CD8-positive, alpha-beta memory T cell (primary cell): Measurements from ENCODE around the gene CHKB. TPM values are rescaled to one million over a fixed set of nuclear protein-coding genes. Genes with fewer than 3 reads are reported as not detected.
"Not testable (repeated sequence)": the region's sequence is repeated elsewhere in the genome, so short reads cannot be mapped to it uniquely, and the experiment has no call there.

Source experiments
- CTCF ChIA-PET: fragments of 350-600 bp; sonication (Branson Sonifier 250); formaldehyde crosslinking; loops from one replicate; lab custom pipeline; 2021; ENCODE audit warnings: antibody characterized with exemption; lab: Charles Lee
- POLR2A ChIA-PET: fragments of 350-600 bp; sonication (Branson Sonifier 250); formaldehyde crosslinking; loops from one replicate; lab custom pipeline; 2021; ENCODE audit warnings: antibody characterized with exemption; lab: Charles Lee
- DNase-seq, 5 donors: peaks; one replicate each; pipeline versions ENCODE4 v3.0.0 to v3.0.0-alpha.2; 2020 to 2022; ENCODE audit warnings: mixed read lengths in 1 of 5
- H3K27ac ChIP-seq: one replicate; pipeline ENCODE4 v1.7.0; 2013; ENCODE audit warnings: low read depth, mild to moderate bottlenecking, low read length, moderate library complexity
- H3K27me3 ChIP-seq: 2 replicates; pipeline ENCODE4 v1.7.0; 2013; ENCODE audit warnings: low read length, mild to moderate bottlenecking; ENCODE audit not compliant: insufficient read depth, poor library complexity, severe bottlenecking
- H3K36me3 ChIP-seq: 2 replicates; pipeline ENCODE4 v1.7.0; 2013; ENCODE audit warnings: mild to moderate bottlenecking, low read length, moderate library complexity; ENCODE audit not compliant: insufficient read depth
- H3K4me1 ChIP-seq: 2 replicates; pipeline ENCODE4 v1.7.0; 2013; ENCODE audit warnings: mild to moderate bottlenecking, low read length, moderate library complexity; ENCODE audit not compliant: insufficient read depth
- H3K4me3 ChIP-seq: 2 replicates; pipeline ENCODE4 v1.7.0; 2013; ENCODE audit warnings: mild to moderate bottlenecking, low read length
- H3K9me3 ChIP-seq: 2 replicates; pipeline ENCODE4 v1.7.0; 2013; ENCODE audit warnings: mild to moderate bottlenecking, low read length
- H3K27ac Mint-ChIP-seq, 8 donors: one replicate each; pipeline ENCODE4 v1.8.0; 2020 to 2021; ENCODE audit warnings: mixed read lengths in 8 of 8, mild to moderate bottlenecking in 6 of 8, inconsistent platforms in 3 of 8, moderate library complexity in 3 of 8
- H3K27me3 Mint-ChIP-seq, 2 donors: one replicate each; pipeline ENCODE4 v1.8.0; 2020 to 2021; ENCODE audit warnings: mixed read lengths in 2 of 2, mild to moderate bottlenecking in 1 of 2, moderate library complexity in 1 of 2
- H3K36me3 Mint-ChIP-seq, 3 donors: one replicate each; pipeline ENCODE4 v1.8.0; 2020 to 2021; ENCODE audit warnings: mixed read lengths in 3 of 3, inconsistent platforms in 1 of 3, mild to moderate bottlenecking in 1 of 3
- H3K4me1 Mint-ChIP-seq, 3 donors: one replicate each; pipeline ENCODE4 v1.8.0; 2020 to 2021; ENCODE audit warnings: mixed read lengths in 3 of 3, inconsistent platforms in 1 of 3, mild to moderate bottlenecking in 1 of 3
- H3K4me3 Mint-ChIP-seq, 7 donors: one replicate each; pipeline ENCODE4 v1.8.0; 2020 to 2021; ENCODE audit warnings: mixed read lengths in 7 of 7, mild to moderate bottlenecking in 6 of 7, moderate library complexity in 4 of 7, inconsistent platforms in 2 of 7
- H3K9me3 Mint-ChIP-seq, 5 donors: one replicate each; pipeline ENCODE4 v1.8.0; 2020 to 2022; ENCODE audit warnings: mixed read lengths in 5 of 5, mild to moderate bottlenecking in 3 of 5, moderate library complexity in 2 of 5, inconsistent platforms in 1 of 5
- polyA plus RNA-seq: library from polyadenylated mRNA; unstranded; fragments of 300-500 nt; fragmentation: Illumina TruSeq; gene quantifications from one replicate; pipeline ENCODE4 v1.2.3, GENCODE V29; 2021
- total RNA-seq, 2 experiments: library from RNA; stranded (reverse); gene quantifications; one replicate each; pipeline ENCODE4 v1.2.3, GENCODE V29; 2021

Gene CHKB
- total and polyA plus RNA-seq, 3 experiments from 2014 or later = 33.3 to 76.1 (median 72.1) TPM

DNA sequence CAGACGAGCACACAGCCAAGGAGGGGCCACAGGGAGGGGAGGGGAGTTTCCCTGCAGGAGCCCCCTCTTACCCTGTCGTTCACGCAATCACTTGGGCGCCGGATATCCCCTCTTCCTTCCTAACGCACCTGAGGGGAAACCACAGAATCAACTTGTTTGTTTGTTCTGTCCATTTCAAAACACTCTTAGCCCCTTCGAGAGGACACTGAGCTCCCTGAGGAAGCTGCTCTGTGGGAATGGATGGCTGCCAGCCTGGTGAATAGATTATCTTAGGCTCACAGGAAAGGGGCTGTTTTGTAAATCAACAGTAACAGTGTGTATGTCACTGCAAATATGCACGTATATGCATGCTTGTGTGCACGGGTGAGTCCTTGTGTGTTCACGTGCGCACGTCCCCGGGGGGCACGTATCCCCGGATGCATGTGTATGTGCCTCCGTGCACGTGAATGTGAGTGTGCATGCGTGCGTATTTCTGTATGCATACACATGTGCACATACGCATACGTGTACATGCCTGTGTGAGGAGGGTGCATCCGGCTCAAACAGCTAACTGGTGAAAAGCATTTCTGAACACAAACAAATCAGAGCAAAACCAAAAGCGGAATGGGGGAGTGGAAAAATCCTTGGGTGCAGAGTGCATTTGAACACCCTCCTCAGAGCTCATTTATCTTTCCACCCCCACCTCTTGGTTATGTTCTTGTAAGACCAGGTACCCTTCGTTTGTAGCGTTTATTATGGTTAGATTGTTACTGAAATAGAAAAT is 38.1 kb upstream of the CHKB start:
- CTCF ChIA-PET = interaction anchor here (0.7 to 4.9 kb wide), 39 partner anchors 8 to 430 kb away, joined by 3 to 73 read pairs (median 4); partner anchors contain the start of genes CHKB, HDAC10, LMF2 and NCAPH2
- Histone ChIP-seq H3K4me1 (peaks cover 35% of the 10 kb centered on the region), H3K9me3 (no peaks in the 10 kb centered on the region), H3K27me3 (no peaks in the 10 kb centered on the region), H3K4me3 (peak overlapping the region; percentile 70), H3K36me3 (no peaks in the 10 kb centered on the region), H3K27ac (peak overlapping the region; percentile 76)
- H3K27ac Mint-ChIP-seq = peak overlapping the region; percentile 90 to 99 (median 98)
- H3K9me3 Mint-ChIP-seq = no peaks in the 10 kb centered on the region
- peaks cover 0 to 2% of the 10 kb centered on the region in 2 donors for H3K27me3 Mint-ChIP-seq
- DNase-seq = peak; percentile 80 to 95 (median 90)
- peaks cover 31 to 41% (median 31%) of the 10 kb centered on the region in 3 donors for H3K4me1 Mint-ChIP-seq
- peaks cover 0 to 13% (median 2%) of the 10 kb centered on the region in 3 donors for H3K36me3 Mint-ChIP-seq
- peak overlapping the region; percentile 87 to 92 (median 90) for H3K4me3 Mint-ChIP-seq
- POLR2A ChIA-PET = interaction anchor here (0.6 to 2.3 kb wide), 16 partner anchors 13 to 252 kb away, joined by 3 to 33 read pairs (median 4); partner anchors contain the start of genes CHKB, KLHDC7B, LMF2 and NCAPH2

GRCh38 chr22:50614296-50614695 is 31.6 kb upstream of the CHKB start:
- H3K4me3 ChIP-seq, H3K27ac ChIP-seq, H3K36me3 ChIP-seq, H3K36me3 Mint-ChIP-seq, H3K4me3 Mint-ChIP-seq, H3K4me1 Mint-ChIP-seq, DNase-seq, H3K4me1 ChIP-seq, CTCF ChIA-PET, H3K9me3 ChIP-seq, POLR2A ChIA-PET, H3K27ac Mint-ChIP-seq, H3K9me3 Mint-ChIP-seq, H3K27me3 ChIP-seq: not testable (repeated sequence)
- peaks cover 8 to 21% of the 10 kb centered on the region in 2 donors for H3K27me3 Mint-ChIP-seq

- no peaks in the 10 kb centered on the region for H3K27me3 ChIP-seq
- no peak overlapping the region for H3K4me3 ChIP-seq
- H3K4me1 Mint-ChIP-seq = peaks cover 2 to 6% (median 4%) of the 10 kb centered on the region in 3 donors
- POLR2A ChIA-PET = no interaction called here
- no peaks in the 10 kb centered on the region for H3K9me3 Mint-ChIP-seq
- CTCF ChIA-PET = interaction anchor here (1.7 to 2.2 kb wide), 2 partner anchors 8 to 88 kb away, joined by 5 to 6 read pairs; partner anchors contain the start of gene SCO2
- peaks cover 10 to 22% of the 10 kb centered on the region in 2 donors for H3K27me3 Mint-ChIP-seq
- no peaks in the 10 kb centered on the region for H3K36me3 ChIP-seq
- no peak overlapping the region for H3K27ac Mint-ChIP-seq
- DNase-seq = no peak
- H3K4me3 Mint-ChIP-seq = no peak overlapping the region
- H3K4me1 ChIP-seq = no peaks in the 10 kb centered on the region
- no peak overlapping the region for H3K27ac ChIP-seq
- no peaks in the 10 kb centered on the region for H3K36me3 Mint-ChIP-seq
- no peaks in the 10 kb centered on the region for H3K9me3 ChIP-seq
These were observed 30.8 kb upstream of the CHKB start for GRCh38 chr22:50613291-50613981.

DNA sequence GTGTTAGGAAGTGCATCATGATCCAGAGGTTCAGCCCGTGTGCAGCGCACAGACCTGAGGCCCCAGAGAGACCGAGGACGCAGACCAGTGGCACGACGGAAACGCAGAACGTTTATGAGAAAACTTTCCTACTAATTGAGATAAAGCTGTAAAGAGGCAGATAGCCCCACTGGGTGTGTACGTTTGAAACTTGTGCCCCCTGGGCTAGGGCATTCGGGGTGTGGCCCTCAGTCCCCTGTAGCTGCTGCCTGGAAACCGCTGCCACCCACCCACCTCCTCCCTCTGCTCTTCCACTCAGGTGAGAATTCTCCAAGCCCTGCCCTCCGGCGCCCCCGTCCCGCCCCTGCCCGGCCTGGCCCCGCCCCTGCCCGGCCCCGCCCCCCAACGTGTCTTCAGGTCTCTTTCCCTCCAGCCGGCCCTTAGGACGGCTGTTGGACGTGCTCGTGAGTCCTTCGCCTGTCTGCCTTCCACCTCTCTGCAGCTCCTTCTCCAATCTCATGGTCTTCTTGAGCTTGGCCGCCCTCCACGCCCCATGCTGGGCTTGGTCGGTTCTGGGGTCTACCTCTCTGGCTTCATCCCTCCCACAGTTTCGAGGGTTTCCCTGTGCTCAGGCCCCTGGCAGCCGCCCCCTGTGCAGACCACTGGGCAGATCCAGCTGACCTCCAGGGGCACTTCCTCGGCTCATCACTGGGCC is 30.0 kb upstream of the CHKB start:
- no peaks in the 10 kb centered on the region for H3K9me3 Mint-ChIP-seq
- no peaks in the 10 kb centered on the region for H3K9me3 ChIP-seq
- H3K36me3 ChIP-seq = no peaks in the 10 kb centered on the region
- no peak for DNase-seq
- H3K4me3 ChIP-seq = no peak overlapping the region
- H3K27ac ChIP-seq = no peak overlapping the region
- peaks cover 12 to 26% of the 10 kb centered on the region in 2 donors for H3K27me3 Mint-ChIP-seq
- peaks cover 2 to 6% (median 4%) of the 10 kb centered on the region in 3 donors for H3K4me1 Mint-ChIP-seq
- CTCF ChIA-PET = interaction anchor here (0.7 to 2.2 kb wide), 3 partner anchors 9 to 87 kb away, joined by 3 to 6 read pairs (median 5); partner anchors contain the start of genes SCO2 and SYCE3
- H3K27ac Mint-ChIP-seq = no peak overlapping the region
- no peak overlapping the region for H3K4me3 Mint-ChIP-seq
- H3K27me3 ChIP-seq = no peaks in the 10 kb centered on the region
- POLR2A ChIA-PET = no interaction called here
- H3K4me1 ChIP-seq = no peaks in the 10 kb centered on the region
- H3K36me3 Mint-ChIP-seq = no peaks in the 10 kb centered on the region

DNA sequence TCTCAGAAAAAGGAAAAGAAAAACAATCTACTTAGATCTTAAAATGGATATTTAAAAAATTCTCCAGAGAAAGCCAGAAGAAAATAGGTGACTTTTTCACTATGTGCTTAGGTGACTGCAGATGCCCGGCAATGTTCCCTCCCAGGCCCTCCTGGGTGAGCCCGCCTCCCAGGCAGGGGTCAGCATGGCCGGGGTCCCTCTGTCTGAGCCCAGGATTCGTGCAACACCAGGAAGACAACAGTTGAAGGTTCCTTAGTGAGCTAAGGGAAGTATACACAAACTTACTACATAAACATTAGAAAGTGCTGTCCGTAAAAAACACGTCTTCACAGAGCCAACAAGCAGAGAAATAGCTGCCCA is 29.5 kb upstream of the CHKB start:
- H3K9me3 Mint-ChIP-seq = no peaks in the 10 kb centered on the region
- POLR2A ChIA-PET = no interaction called here

GRCh38 chr22:50611341-50612060 is 28.9 kb upstream of the CHKB start:
- no peak overlapping the region for H3K27ac ChIP-seq
- no peaks in the 10 kb centered on the region for H3K9me3 Mint-ChIP-seq
- CTCF ChIA-PET = interaction anchor here (2.2 kb wide), 1 partner anchor 10 kb away, joined by 6 read pairs; no protein-coding TSS in a partner anchor
- DNase-seq = no peak
- no peaks in the 10 kb centered on the region for H3K36me3 Mint-ChIP-seq
- POLR2A ChIA-PET = no interaction called here
- no peak overlapping the region for H3K4me3 ChIP-seq
- no peaks in the 10 kb centered on the region for H3K27me3 ChIP-seq
- no peaks in the 10 kb centered on the region for H3K4me1 ChIP-seq
- H3K36me3 ChIP-seq = no peaks in the 10 kb centered on the region
- peaks cover 2 to 6% (median 4%) of the 10 kb centered on the region in 3 donors for H3K4me1 Mint-ChIP-seq
- peaks cover 17 to 34% of the 10 kb centered on the region in 2 donors for H3K27me3 Mint-ChIP-seq
- no peaks in the 10 kb centered on the region for H3K9me3 ChIP-seq
- H3K4me3 Mint-ChIP-seq = no peak overlapping the region
- H3K27ac Mint-ChIP-seq = peak overlapping the region in 1 of 8 donors; percentile 75

More for the DNA sequence above, 29.5 kb upstream of the CHKB start:
- CTCF ChIA-PET = interaction anchor here (2.2 kb wide), 1 partner anchor 9 kb away, joined by 6 read pairs; no protein-coding TSS in a partner anchor
- Mint-ChIP-seq H3K4me1 (peaks cover 2 to 6% (median 4%) of the 10 kb centered on the region in 3 donors), H3K4me3 (no peak overlapping the region), H3K36me3 (no peaks in the 10 kb centered on the region), H3K27me3 (peaks cover 17 to 31% of the 10 kb centered on the region in 2 donors), H3K27ac (no peak overlapping the region)
- Histone ChIP-seq H3K36me3 (no peaks in the 10 kb centered on the region), H3K9me3 (no peaks in the 10 kb centered on the region), H3K4me3 (no peak overlapping the region), H3K27me3 (no peaks in the 10 kb centered on the region), H3K4me1 (no peaks in the 10 kb centered on the region), H3K27ac (no peak overlapping the region)
- no peak for DNase-seq

- no peak for DNase-seq
- Mint-ChIP-seq H3K27ac (peak overlapping the region in 1 of 8 donors; percentile 21), H3K27me3 (peaks cover 22 to 39% of the 10 kb centered on the region in 2 donors), H3K36me3 (no peaks in the 10 kb centered on the region), H3K4me1 (peaks cover 2 to 6% (median 4%) of the 10 kb centered on the region in 3 donors), H3K4me3 (no peak overlapping the region), H3K9me3 (no peaks in the 10 kb centered on the region)
- H3K36me3 ChIP-seq = no peaks in the 10 kb centered on the region
- no peak overlapping the region for H3K27ac ChIP-seq
- no peak overlapping the region for H3K4me3 ChIP-seq
- no peaks in the 10 kb centered on the region for H3K9me3 ChIP-seq
- no peaks in the 10 kb centered on the region for H3K27me3 ChIP-seq
- no peaks in the 10 kb centered on the region for H3K4me1 ChIP-seq
- ChIA-PET POLR2A (no interaction called here), CTCF (no interaction called here)
These were observed 27.9 kb upstream of the CHKB start for GRCh38 chr22:50610581-50610980.
